Measurements from ENCODE around the gene COX5A. TPM values are rescaled to one million over a fixed set of nuclear protein-coding genes. Genes with fewer than 3 reads are reported as not detected.

COX5A gene
- total and polyA plus RNA-seq, 2 of the 4 experiments (the other 2 are of a cell fraction), result 39.8 to 141 TPM

- H3K23ac ChIP-seq (ENCODE audit: low read depth, low read length), result no peak overlapping the region
- no TSS peak for BruUV-seq (replicated peaks)
- no peaks in the 10 kb centered on the region; the same call in 1 of the 2 replicates for H4K20me1 ChIP-seq (ENCODE audit: insufficient read depth, low read length)
- H2BK20ac ChIP-seq (ENCODE audit: low read depth, low read length), result no peak overlapping the region
- POLR2A ChIA-PET (ENCODE audit: unreplicated experiment), result interaction anchor here (0.6 kb wide), 1 partner anchor 55 kb away, joined by 4 read pairs; the partner anchor contains the start of gene FAM219B
- no peak overlapping the region for H3K4me2 ChIP-seq (ENCODE audit: low read depth, low read length)
- no peak overlapping the region for H4K91ac ChIP-seq (ENCODE audit: insufficient read depth, low read depth, low read length)
- H3K4me1 ChIP-seq (ENCODE audit: control insufficient read depth, insufficient read depth, low read length), result peaks cover 3% of the 10 kb centered on the region; the same call in 1 of the 2 replicates
- no peak overlapping the region for H2AK5ac ChIP-seq (ENCODE audit: low read depth, low read length)
- TF ChIP-seq, protein P1, sequence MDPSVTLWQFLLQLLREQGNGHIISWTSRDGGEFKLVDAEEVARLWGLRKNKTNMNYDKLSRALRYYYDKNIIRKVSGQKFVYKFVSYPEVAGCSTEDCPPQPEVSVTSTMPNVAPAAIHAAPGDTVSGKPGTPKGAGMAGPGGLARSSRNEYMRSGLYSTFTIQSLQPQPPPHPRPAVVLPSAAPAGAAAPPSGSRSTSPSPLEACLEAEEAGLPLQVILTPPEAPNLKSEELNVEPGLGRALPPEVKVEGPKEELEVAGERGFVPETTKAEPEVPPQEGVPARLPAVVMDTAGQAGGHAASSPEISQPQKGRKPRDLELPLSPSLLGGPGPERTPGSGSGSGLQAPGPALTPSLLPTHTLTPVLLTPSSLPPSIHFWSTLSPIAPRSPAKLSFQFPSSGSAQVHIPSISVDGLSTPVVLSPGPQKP (IDR thresholded peaks at IDR 0.05; ENCODE audit: borderline replicate concordance, low read depth, low read length), result no peak
- TF ChIP-seq FOS (IDR thresholded peaks at IDR 0.05; ENCODE audit: low read depth, low read length) (no peak), RFX5 (IDR thresholded peaks at IDR 0.05; ENCODE audit: low read depth, low read length) (no peak), RAD21 (IDR thresholded peaks at IDR 0.05; ENCODE audit: low read length) (no peak), BHLHE40 (IDR thresholded peaks at IDR 0.05; ENCODE audit: low read depth, low read length) (no peak), MAZ (IDR thresholded peaks at IDR 0.05; ENCODE audit: borderline replicate concordance, low read depth, low read length) (no peak), MAFK (IDR thresholded peaks at IDR 0.05; ENCODE audit: low read depth, low read length) (no peak), MXI1 (IDR thresholded peaks at IDR 0.05; ENCODE audit: borderline replicate concordance, low read depth, low read length) (no peak), CEBPB (IDR thresholded peaks at IDR 0.05; ENCODE audit: low read depth, low read length) (no peak), CHD1 (IDR thresholded peaks at IDR 0.05; ENCODE audit: low read depth, low read length) (no peak), NFE2L2 (IDR thresholded peaks at IDR 0.05; ENCODE audit: low read depth, low read length) (no peak), RCOR1 (IDR thresholded peaks at IDR 0.05; ENCODE audit: insufficient replicate concordance, low read length) (no peak)
- TF ChIP-seq, protein P2, sequence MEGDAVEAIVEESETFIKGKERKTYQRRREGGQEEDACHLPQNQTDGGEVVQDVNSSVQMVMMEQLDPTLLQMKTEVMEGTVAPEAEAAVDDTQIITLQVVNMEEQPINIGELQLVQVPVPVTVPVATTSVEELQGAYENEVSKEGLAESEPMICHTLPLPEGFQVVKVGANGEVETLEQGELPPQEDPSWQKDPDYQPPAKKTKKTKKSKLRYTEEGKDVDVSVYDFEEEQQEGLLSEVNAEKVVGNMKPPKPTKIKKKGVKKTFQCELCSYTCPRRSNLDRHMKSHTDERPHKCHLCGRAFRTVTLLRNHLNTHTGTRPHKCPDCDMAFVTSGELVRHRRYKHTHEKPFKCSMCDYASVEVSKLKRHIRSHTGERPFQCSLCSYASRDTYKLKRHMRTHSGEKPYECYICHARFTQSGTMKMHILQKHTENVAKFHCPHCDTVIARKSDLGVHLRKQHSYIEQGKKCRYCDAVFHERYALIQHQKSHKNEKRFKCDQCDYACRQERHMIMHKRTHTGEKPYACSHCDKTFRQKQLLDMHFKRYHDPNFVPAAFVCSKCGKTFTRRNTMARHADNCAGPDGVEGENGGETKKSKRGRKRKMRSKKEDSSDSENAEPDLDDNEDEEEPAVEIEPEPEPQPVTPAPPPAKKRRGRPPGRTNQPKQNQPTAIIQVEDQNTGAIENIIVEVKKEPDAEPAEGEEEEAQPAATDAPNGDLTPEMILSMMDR (conservative IDR thresholded peaks at IDR 0.05; ENCODE audit: low read depth, low read length), result no peak
- TF ChIP-seq, protein P3, sequence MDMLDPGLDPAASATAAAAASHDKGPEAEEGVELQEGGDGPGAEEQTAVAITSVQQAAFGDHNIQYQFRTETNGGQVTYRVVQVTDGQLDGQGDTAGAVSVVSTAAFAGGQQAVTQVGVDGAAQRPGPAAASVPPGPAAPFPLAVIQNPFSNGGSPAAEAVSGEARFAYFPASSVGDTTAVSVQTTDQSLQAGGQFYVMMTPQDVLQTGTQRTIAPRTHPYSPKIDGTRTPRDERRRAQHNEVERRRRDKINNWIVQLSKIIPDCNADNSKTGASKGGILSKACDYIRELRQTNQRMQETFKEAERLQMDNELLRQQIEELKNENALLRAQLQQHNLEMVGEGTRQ (IDR thresholded peaks at IDR 0.05; ENCODE audit: low read depth, low read length), result no peak
- no peak overlapping the region for H4K5ac ChIP-seq (ENCODE audit: low read depth, low read length)
- H2AK9ac ChIP-seq (replicated peaks; ENCODE audit: low read depth, low read length, poor library complexity), result no peak overlapping the region
- H3K14ac ChIP-seq (replicated peaks; ENCODE audit: low read depth, low read length), result no peak overlapping the region
- dilution Hi-C loops (cut with HindIII; ENCODE audit: low sequenced_read_pairs, unreplicated experiment), result no loop called here
- peak; percentile 48 for DNase-seq
- no peak overlapping the region for H4K8ac ChIP-seq (ENCODE audit: low read depth in 2 of 2, low read length in 2 of 2)
- peaks cover 48% of the 10 kb centered on the region for H3K27me3 ChIP-seq (ENCODE audit: control insufficient read depth, insufficient read depth, low read length)
- no peaks in the 10 kb centered on the region for H3K79me1 ChIP-seq (ENCODE audit: low read depth in 1 of 2, low read length in 2 of 2)
- in situ Hi-C loops (cut with MboI; ENCODE audit: low sequenced_read_pairs), result no loop called here
- ATAC-seq (ENCODE audit: low read depth), result peak; percentile 10; the same call in 1 of the 2 replicates
- no peak overlapping the region for H2BK5ac ChIP-seq (ENCODE audit: low read depth, low read length, poor library complexity, severe bottlenecking)
- no peak overlapping the region for H3K27ac ChIP-seq (ENCODE audit: insufficient read depth, low read length)
- no peak overlapping the region for H3K56ac ChIP-seq (ENCODE audit: extremely low read depth, insufficient read depth, low read length)
- intact Hi-C loops (cut with micrococcal nuclease), result no loop called here
- H3K4ac ChIP-seq (ENCODE audit: low read depth, low read length), result no peak overlapping the region
- no peaks in the 10 kb centered on the region for H3K9me1 ChIP-seq (ENCODE audit: insufficient read depth, low read length)
- CTCF ChIA-PET, result no interaction called here
- no peak overlapping the region for H3K9ac ChIP-seq (ENCODE audit: low read depth, low read length)
- no CpG with 5 or more reads among the region's 3 CpGs for WGBS, 2 experiments (ENCODE audit: extremely low coverage in 2 of 2, insufficient read length in 1 of 2)
- no peak overlapping the region for H3K18ac ChIP-seq (ENCODE audit: low read depth, low read length)
- no peak overlapping the region for H3K4me3 ChIP-seq (ENCODE audit: insufficient read depth, low read depth, low read length)
- no peak overlapping the region for H2BK15ac ChIP-seq (ENCODE audit: low read depth, low read length)
- H3K9me3 ChIP-seq (ENCODE audit: control insufficient read depth, insufficient read depth, low read length), result no peaks in the 10 kb centered on the region
- H3K36me3 ChIP-seq (ENCODE audit: control insufficient read depth, insufficient read depth, low read length), result no peaks in the 10 kb centered on the region
- H2AFZ ChIP-seq (replicated peaks; ENCODE audit: low read length, poor library complexity), result no peak overlapping the region
- no peak overlapping the region for H2BK120ac ChIP-seq (ENCODE audit: low read depth, low read length)
These were observed 23.2 kb upstream of the COX5A start for GRCh38 chr15:74960995-74961588.
